SU-DHL-6 (cell line): ENCODE measurements around the gene MRPS33.

Experiments
- H2AFZ ChIP-seq: fragments of 200-600 bp; sonication (generic); 2 replicates; pipeline ENCODE4 v1.6.1; 2014; ENCODE audit warnings: low read depth, mild to moderate bottlenecking, moderate library complexity, mixed read lengths, antibody characterized with exemption, low read length; ENCODE audit not compliant: severe bottlenecking
- H3F3A ChIP-seq: fragments of 200-600 bp; shearing (Covaris generic); 2 replicates; pipeline ENCODE4 v1.6.0; 2016; ENCODE audit warnings: antibody characterized with exemption, mild to moderate bottlenecking; ENCODE audit not compliant: insufficient read depth
- H3K27ac ChIP-seq: fragments of 200-600 bp; sonication (generic); 2 replicates; pipeline ENCODE4 v1.5.1; 2016; ENCODE audit warnings: low read depth, mild to moderate bottlenecking, low read length, moderate library complexity, mixed read lengths
- H3K27me3 ChIP-seq: fragments of 200-600 bp; sonication (generic), shearing (Covaris generic); 2 replicates; pipeline ENCODE4 v1.6.0; 2014; ENCODE audit warnings: mild to moderate bottlenecking, low read length
- H3K36me3 ChIP-seq: fragments of 200-600 bp; sonication (generic); 2 replicates; pipeline ENCODE4 v1.6.1; 2014; ENCODE audit warnings: mild to moderate bottlenecking, low read length, mixed read lengths
- H3K4me2 ChIP-seq: fragments of 300-600, 200-600 bp; shearing (Covaris generic), sonication (generic); 2 replicates; pipeline ENCODE4 v1.6.0; 2014; ENCODE audit warnings: low read length, low read depth, mild to moderate bottlenecking; ENCODE audit not compliant: poor library complexity, severe bottlenecking
- H3K4me3 ChIP-seq: fragments of 200-600 bp; sonication (generic); 2 replicates; pipeline ENCODE4 v1.5.1; 2014; ENCODE audit warnings: antibody characterized with exemption, low read length, mild to moderate bottlenecking, mixed read lengths; ENCODE audit not compliant: insufficient read depth, poor library complexity, severe bottlenecking
- H3K79me2 ChIP-seq: fragments of 200-600 bp; sonication (generic); 2 replicates; pipeline ENCODE4 v1.6.1; 2014; ENCODE audit warnings: mild to moderate bottlenecking, low read length, moderate library complexity; ENCODE audit not compliant: insufficient read depth
- H3K9ac ChIP-seq: fragments of 200-600 bp; sonication (generic); 2 replicates; pipeline ENCODE4 v1.7.0; 2014; ENCODE audit warnings: mild to moderate bottlenecking, low read length
- H3K9me2 ChIP-seq: fragments of 200-600 bp; sonication (generic); replicated peaks from 2 replicates; pipeline ENCODE4 v1.6.1; 2014; ENCODE audit warnings: low read length; ENCODE audit not compliant: insufficient read depth
- H3K9me3 ChIP-seq: fragments of 200-600 bp; sonication (generic); 2 replicates; pipeline ENCODE4 v1.6.1; 2014; ENCODE audit warnings: low read length, mixed read lengths; ENCODE audit not compliant: insufficient read depth
- H4K20me1 ChIP-seq: fragments of 200-600 bp; sonication (generic); 2 replicates; pipeline ENCODE4 v1.6.1; 2014; ENCODE audit warnings: low read depth, mild to moderate bottlenecking, antibody characterized with exemption, low read length, moderate library complexity, mixed read lengths
- EZH2phosphoT487 ChIP-seq: fragments of 200-600 bp; sonication (generic), shearing (Covaris generic); conservative IDR thresholded peaks from 2 replicates; pipeline ENCODE4 v1.6.1; 2018; ENCODE audit warnings: mild to moderate bottlenecking, antibody characterized with exemption, low read length, moderate library complexity, mixed read lengths
- TF ChIP-seq, protein P1 (sequence below): fragments of 200-600 bp; sonication (generic); IDR thresholded peaks from one replicate; pipeline ENCODE4 v1.5.1; 2017; ENCODE audit warnings: antibody characterized with exemption, mild to moderate bottlenecking, low read length, moderate library complexity; ENCODE audit not compliant: insufficient read depth, poor library complexity, severe bottlenecking

The MRPS33 gene

GRCh38 chr7:141028767-141029166 is 14.0 kb upstream of the MRPS33 start:
- Histone ChIP-seq H3F3A (no peaks in the 10 kb centered on the region), H3K27ac (no peak overlapping the region), H3K79me2 (no peaks in the 10 kb centered on the region), H3K9me2 (no peaks in the 10 kb centered on the region), H3K9me3 (no peaks in the 10 kb centered on the region; the same call in 1 of the 2 replicates), H4K20me1 (no peaks in the 10 kb centered on the region), H3K4me3 (no peak overlapping the region), H3K27me3 (no peaks in the 10 kb centered on the region; the same call in 1 of the 2 replicates), H3K9ac (no peak overlapping the region), H2AFZ (no peak overlapping the region), H3K36me3 (no peaks in the 10 kb centered on the region), H3K4me2 (no peak overlapping the region)
- no peak for TF ChIP-seq EZH2phosphoT487
- TF ChIP-seq, protein P1, sequence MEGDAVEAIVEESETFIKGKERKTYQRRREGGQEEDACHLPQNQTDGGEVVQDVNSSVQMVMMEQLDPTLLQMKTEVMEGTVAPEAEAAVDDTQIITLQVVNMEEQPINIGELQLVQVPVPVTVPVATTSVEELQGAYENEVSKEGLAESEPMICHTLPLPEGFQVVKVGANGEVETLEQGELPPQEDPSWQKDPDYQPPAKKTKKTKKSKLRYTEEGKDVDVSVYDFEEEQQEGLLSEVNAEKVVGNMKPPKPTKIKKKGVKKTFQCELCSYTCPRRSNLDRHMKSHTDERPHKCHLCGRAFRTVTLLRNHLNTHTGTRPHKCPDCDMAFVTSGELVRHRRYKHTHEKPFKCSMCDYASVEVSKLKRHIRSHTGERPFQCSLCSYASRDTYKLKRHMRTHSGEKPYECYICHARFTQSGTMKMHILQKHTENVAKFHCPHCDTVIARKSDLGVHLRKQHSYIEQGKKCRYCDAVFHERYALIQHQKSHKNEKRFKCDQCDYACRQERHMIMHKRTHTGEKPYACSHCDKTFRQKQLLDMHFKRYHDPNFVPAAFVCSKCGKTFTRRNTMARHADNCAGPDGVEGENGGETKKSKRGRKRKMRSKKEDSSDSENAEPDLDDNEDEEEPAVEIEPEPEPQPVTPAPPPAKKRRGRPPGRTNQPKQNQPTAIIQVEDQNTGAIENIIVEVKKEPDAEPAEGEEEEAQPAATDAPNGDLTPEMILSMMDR: no peak

- H3K4me3 ChIP-seq: no peak overlapping the region
- H2AFZ ChIP-seq: no peak overlapping the region
- H3K36me3 ChIP-seq: no peaks in the 10 kb centered on the region
- no peak overlapping the region for H3K9ac ChIP-seq
- no peaks in the 10 kb centered on the region for H3F3A ChIP-seq
- no peaks in the 10 kb centered on the region for H3K79me2 ChIP-seq
- no peaks in the 10 kb centered on the region for H4K20me1 ChIP-seq
- no peaks in the 10 kb centered on the region for H3K9me2 ChIP-seq
- H3K4me2 ChIP-seq: no peak overlapping the region
- H3K9me3 ChIP-seq: no peaks in the 10 kb centered on the region; the same call in 1 of the 2 replicates
- no peaks in the 10 kb centered on the region; the same call in 1 of the 2 replicates for H3K27me3 ChIP-seq
- no peak overlapping the region for H3K27ac ChIP-seq
- no peak for TF ChIP-seq EZH2phosphoT487
- TF ChIP-seq, protein P1: no peak
Measured at GRCh38 chr7:141027043-141027442, 12.3 kb upstream of the MRPS33 start.

GRCh38 chr7:141024668-141025067 is 9.9 kb upstream of the MRPS33 start:
- Histone ChIP-seq H3K9me3 (no peaks in the 10 kb centered on the region; the same call in 1 of the 2 replicates), H2AFZ (no peak overlapping the region), H4K20me1 (no peaks in the 10 kb centered on the region), H3K27ac (no peak overlapping the region), H3K9ac (no peak overlapping the region), H3K9me2 (no peaks in the 10 kb centered on the region), H3K4me3 (no peak overlapping the region), H3K27me3 (no peaks in the 10 kb centered on the region; the same call in 1 of the 2 replicates), H3K36me3 (no peaks in the 10 kb centered on the region), H3K79me2 (no peaks in the 10 kb centered on the region), H3K4me2 (no peak overlapping the region), H3F3A (no peaks in the 10 kb centered on the region)
- TF ChIP-seq EZH2phosphoT487: no peak
- TF ChIP-seq, protein P1: no peak

DNA sequence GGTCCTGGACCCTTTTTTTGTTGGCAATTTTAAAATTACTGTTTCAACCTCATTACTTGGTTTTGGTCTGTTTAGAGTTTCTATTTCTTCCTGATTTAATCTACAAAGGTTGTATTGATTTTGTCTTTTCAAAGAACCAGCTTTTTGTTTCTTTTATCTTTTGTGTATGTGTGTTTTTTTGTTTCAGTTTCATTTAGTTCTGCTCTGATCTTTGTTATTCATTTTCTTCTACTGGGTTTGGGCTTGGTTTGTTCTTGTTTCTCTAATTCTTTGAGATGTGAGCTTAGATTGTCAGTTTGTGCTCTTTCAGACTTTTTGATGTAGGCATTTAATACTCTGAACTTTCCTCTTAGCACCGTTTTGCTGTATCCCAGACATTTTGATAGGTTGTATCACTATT is 8.5 kb upstream of the MRPS33 start:
- H3K9ac ChIP-seq: no peak overlapping the region
- no peaks in the 10 kb centered on the region; the same call in 1 of the 2 replicates for H3K9me3 ChIP-seq
- H3K36me3 ChIP-seq: no peaks in the 10 kb centered on the region
- H3K79me2 ChIP-seq: no peaks in the 10 kb centered on the region
- no peak overlapping the region for H3K4me2 ChIP-seq
- no peaks in the 10 kb centered on the region for H3K9me2 ChIP-seq
- no peak overlapping the region for H3K4me3 ChIP-seq
- H4K20me1 ChIP-seq: no peaks in the 10 kb centered on the region
- H3K27me3 ChIP-seq: no peaks in the 10 kb centered on the region
- TF ChIP-seq, protein P1: no peak
- TF ChIP-seq EZH2phosphoT487: no peak
- H3F3A ChIP-seq: no peaks in the 10 kb centered on the region
- no peak overlapping the region for H3K27ac ChIP-seq
- no peak overlapping the region for H2AFZ ChIP-seq
